HG02588 (cell line): ENCODE measurements around the gene KLK5.
"Not testable (repeated sequence)": the region's sequence is repeated elsewhere in the genome, so short reads cannot be mapped to it uniquely, and the experiment has no call there.

Experiments used
- ATAC-seq: cut with Tn5 transposase; IDR thresholded peaks from one replicate; pipeline ENCODE4 v1.9.1; 2021; ENCODE audit warnings: mild to moderate bottlenecking, moderate library complexity; ENCODE audit not compliant: unreplicated experiment

Gene KLK5

GRCh38 chr19:50922317-50922853 lies 30.5 kb downstream of the KLK5 start:
- ATAC-seq: no peak

DNA sequence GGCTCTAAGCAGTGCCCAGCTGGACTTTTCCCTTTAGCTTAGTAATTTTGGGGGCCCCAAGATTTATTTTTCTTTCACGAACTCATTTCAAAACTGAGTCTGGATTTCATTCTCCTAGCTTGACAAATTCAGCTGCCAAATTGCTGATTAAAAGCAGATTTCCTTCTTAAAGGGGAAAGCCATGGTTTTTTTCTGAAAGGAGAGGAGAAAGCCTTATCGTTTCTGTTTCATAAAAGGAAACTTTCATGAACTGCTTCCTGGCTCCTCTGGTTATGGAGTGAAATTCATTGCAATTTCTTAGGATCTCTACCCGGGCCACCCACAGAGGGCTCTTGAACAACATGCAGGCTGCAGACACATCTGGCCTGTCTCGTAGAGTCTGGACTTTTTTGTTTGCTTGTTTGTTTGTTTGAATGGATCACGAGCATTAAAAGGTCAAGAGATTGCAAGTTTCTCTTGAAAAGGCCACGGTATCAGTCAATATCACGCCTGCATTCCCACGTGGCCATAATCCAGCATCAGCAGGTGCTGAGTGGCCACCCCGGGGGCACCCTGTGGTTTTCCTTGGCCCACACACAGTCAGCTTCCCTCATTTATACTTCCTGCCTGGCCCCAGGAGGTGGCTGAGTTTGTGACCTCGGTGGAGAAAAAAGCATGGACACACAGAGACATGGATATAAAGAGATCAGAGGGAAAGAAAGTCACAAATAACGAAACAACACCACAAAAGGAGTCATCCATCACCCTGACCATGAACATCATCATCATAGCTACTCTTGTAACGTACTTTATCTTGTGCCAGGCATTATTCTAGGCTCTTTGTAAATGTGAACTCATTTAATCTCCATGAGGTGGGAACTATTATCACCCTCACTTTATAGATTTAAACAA lies 31.2 kb downstream of the KLK5 start:
- ATAC-seq: no peak

- ATAC-seq: no peak
Measured at GRCh38 chr19:50916069-50916468, 36.8 kb downstream of the KLK5 start.

DNA sequence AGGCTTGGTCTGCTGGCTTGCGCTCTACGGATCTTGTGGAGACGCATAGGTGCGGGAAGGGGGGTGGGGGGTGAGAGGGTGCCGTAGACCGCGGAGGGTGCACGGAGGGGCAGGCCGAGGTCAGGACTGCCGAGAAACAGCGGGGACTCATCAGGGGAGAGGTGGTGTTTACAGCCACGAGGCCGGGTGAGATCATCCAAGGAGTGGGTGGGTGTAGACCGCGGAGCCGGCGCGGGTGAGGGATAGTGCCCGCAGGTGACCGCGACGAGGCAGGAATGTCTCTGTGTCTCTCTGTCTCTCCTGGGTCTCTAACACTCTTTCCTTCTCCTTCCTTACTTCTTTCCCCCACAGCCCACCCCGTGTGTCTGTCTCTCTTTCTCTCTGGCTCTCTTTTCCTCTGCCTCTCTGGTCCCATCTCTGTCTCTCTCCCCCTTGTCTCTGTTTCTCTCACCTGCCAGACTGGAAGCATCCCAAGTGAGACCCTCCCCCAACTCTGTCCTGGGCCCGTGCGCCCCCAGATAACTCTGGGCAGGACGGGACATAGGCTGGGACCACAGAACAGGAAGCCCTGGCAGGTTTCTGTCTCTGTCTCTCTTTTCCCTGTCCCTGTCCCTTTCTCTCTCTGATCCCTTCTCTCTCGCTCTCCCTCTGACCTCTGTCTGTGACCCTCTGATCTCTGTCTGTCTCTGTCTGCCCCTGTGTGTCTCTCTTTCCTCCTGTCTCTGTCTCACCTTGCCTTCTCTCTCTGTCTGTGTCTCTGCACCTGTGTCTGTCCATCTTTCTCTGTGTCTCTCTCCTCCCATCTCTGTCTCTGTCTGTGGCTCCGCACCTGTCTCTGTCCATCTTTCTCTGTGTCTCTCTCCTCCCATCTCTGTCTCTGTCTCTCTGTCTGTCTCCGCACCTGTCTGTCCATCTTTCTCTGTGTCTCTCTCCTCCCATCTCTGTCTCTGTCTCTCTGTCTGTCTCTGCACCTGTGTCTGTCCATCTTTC lies 39.8 kb downstream of the KLK5 start:
- ATAC-seq: no peak

GRCh38 chr19:50912102-50912599 lies 40.7 kb downstream of the KLK5 start:
- no peak for ATAC-seq

GRCh38 chr19:50911206-50912101 lies 41.4 kb downstream of the KLK5 start, which contains the start of gene KLK4:
KLK4 (minus strand) TSS chr19:50911395; CDS start chr19:50910738, 657 bp downstream.
- no peak for ATAC-seq

- no peak for ATAC-seq
Measured at GRCh38 chr19:50910722-50911121, 42.1 kb downstream of the KLK5 start.

DNA sequence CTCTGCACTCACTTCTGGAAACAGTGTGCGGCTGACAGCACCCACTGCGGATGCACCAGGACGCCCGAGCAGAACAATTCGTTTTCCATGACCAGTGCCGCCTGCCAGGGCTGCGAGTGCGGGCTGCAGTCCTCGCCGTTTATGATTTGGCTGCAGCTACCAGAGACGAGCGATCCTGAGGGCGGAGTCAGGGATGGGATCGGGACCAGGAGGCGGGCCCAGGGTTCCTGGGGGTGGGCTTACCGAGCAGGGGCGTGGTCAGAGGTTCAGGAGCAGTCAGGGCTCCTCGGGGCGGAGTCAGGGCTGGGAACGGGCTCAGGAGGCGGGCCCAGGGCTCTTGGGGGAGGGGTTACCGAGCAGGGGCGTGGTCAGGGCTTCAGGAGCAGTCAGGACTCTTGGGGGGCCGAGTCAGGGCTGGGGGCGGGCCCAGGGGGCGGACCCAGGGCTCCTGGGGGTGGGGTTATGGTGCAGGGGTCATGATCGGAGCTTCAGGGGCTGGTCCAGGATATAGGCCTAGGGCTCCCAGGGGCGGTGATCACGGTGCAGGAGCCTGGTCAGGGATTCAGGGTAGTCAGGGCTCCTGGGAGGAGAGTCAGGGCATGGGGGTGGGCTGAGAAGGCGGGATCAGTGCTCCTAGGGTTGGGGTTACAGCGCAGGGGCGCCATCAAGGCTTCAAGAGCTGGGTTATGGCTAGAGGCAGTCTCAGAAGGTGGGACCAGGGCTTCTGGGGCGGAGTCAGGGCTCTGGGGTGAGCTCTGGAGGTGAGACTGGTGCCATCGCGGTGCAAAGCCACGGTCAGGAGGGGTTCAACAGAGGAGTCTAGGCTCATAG lies 43.4 kb downstream of the KLK5 start:
- ATAC-seq: peak; percentile 64

DNA sequence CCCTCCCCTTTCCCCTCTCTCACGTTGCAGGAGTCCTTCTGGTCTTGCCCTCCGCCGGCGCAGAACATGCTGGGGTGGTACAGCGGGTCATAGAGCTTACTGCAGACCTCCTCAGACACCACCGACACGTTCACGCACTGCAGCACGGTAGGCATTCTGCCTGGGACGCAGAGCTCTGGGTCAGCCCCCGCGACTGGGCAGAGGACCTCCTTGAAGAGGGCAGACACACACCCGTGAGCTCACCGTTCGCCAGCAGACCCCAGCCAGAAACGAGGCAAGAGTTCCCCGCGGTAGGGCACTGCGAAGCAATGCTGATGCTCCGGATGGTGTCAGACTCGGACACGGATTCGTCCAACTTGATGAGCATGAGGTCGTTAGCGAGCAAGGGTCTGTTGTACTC lies 44.5 kb downstream of the KLK5 start:
- ATAC-seq: no peak

- ATAC-seq: no peak
Measured at GRCh38 chr19:50906217-50906616, 46.6 kb downstream of the KLK5 start.

- ATAC-seq: no peak
Measured at GRCh38 chr19:50902640-50903039, 50.2 kb downstream of the KLK5 start.

- no peak for ATAC-seq
Measured at GRCh38 chr19:50899569-50899968, 53.3 kb downstream of the KLK5 start.

GRCh38 chr19:50898018-50898417 lies 54.8 kb downstream of the KLK5 start:
- ATAC-seq: no peak

DNA sequence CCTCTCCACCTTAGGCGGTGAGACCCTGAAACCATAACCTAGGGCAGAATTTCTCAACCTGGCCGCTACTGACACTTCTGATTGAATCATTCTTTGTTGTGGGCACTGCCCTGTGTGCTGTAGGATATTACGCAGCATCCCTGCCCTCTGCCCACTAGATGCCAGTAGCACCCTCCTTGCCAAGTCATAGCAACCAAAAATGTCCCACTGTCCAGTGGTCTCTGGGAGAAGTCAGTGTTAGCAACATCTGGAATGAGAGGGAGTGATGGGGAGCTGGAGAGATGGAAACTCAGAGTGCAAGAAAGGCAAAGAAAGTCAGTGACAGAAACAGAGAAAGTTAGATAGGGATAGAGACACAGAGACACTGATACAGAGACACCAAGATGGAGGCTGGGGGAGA lies 55.2 kb downstream of the KLK5 start:
- no peak for ATAC-seq

DNA sequence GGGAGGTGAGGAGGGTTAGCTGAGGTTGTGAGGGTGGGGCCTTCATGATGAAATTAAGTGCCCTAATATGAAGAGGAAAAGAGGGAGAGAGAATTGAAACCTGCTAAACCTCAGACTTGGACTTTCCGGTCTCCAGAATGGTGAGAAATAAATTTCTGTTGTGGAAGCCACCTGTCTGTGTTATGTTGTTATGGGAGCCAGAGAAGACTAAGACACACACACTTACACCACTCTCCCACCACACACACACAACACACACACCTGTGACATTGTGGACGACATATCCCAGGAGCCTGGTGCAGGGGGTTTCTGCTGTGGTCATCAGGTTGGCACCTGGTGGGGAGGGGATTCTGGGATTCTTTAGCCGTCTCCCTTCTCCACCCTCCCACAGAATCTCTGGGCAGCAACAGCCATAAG lies 55.6 kb downstream of the KLK5 start:
- ATAC-seq: no peak

- ATAC-seq: peak; percentile 86
Measured at GRCh38 chr19:50896591-50897190, 56.1 kb downstream of the KLK5 start.

GRCh38 chr19:50896089-50896590 lies 56.7 kb downstream of the KLK5 start:
- ATAC-seq: not testable (repeated sequence)
